ENCODE measurements around the gene SEPTIN7.

DNA sequence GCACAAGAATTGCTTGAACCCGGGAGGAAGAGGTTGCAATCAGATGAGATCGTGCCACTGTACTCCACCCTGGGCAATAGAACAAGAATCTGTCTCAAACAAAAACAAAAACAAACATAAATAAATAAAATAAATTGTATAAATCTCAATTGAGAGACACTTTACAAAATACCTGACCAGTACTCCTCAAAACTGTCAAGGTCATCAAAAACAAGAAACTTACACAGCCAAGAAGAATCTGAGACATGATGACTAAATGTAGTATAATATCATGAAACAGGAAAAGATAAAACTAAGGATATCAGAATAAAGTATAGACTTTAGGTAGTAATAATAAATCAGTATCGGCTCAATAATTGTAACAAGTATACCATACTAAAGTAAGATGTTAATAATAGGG, 26.9 kb upstream of the SEPTIN7 start:
- TF ChIP-seq, protein P1, sequence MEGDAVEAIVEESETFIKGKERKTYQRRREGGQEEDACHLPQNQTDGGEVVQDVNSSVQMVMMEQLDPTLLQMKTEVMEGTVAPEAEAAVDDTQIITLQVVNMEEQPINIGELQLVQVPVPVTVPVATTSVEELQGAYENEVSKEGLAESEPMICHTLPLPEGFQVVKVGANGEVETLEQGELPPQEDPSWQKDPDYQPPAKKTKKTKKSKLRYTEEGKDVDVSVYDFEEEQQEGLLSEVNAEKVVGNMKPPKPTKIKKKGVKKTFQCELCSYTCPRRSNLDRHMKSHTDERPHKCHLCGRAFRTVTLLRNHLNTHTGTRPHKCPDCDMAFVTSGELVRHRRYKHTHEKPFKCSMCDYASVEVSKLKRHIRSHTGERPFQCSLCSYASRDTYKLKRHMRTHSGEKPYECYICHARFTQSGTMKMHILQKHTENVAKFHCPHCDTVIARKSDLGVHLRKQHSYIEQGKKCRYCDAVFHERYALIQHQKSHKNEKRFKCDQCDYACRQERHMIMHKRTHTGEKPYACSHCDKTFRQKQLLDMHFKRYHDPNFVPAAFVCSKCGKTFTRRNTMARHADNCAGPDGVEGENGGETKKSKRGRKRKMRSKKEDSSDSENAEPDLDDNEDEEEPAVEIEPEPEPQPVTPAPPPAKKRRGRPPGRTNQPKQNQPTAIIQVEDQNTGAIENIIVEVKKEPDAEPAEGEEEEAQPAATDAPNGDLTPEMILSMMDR (IDR thresholded peaks at IDR 0.05; ENCODE audit: low read depth, low read length): no peak
- TF ChIP-seq POLR2A (IDR thresholded peaks at IDR 0.05; ENCODE audit: extremely low read depth, insufficient read length): no peak

Data from NB4 (cell line).